Smooth muscle cell (in vitro differentiated cells): Measurements from ENCODE around the gene DHX34. TPM values are rescaled to one million over a fixed set of nuclear protein-coding genes. Genes with fewer than 3 reads are reported as not detected.

Experiments used
- DNase-seq: peaks from one replicate; lab custom pipeline; 2025; ENCODE audit not compliant: unreplicated experiment; lab: John Stamatoyannopoulos, UW
- H2AFZ ChIP-seq: fragments of 200-600 bp; sonication (generic); 2 replicates; pipeline ENCODE4 v1.6.0; 2016; ENCODE audit warnings: antibody characterized with exemption, low read depth, mild to moderate bottlenecking
- H3F3A ChIP-seq: fragments of 200-600 bp; sonication (generic); 2 replicates; pipeline ENCODE4 v1.6.0; 2017; ENCODE audit warnings: antibody characterized with exemption, low read depth
- H3K27ac ChIP-seq: fragments of 200-600 bp; sonication (generic); 2 replicates; pipeline ENCODE4 v1.5.1; 2016; ENCODE audit warnings: low read depth, mild to moderate bottlenecking
- H3K27me3 ChIP-seq: fragments of 200-600 bp; sonication (generic); 2 replicates; pipeline ENCODE4 v1.6.1; 2016; ENCODE audit warnings: low read depth, mild to moderate bottlenecking
- H3K36me3 ChIP-seq: fragments of 200-600 bp; sonication (generic); 2 replicates; pipeline ENCODE4 v1.5.1; 2016; ENCODE audit warnings: low read depth
- H3K4me1 ChIP-seq: fragments of 200-600 bp; sonication (generic); 2 replicates; pipeline ENCODE4 v1.5.1; 2016; ENCODE audit warnings: low read depth
- H3K4me2 ChIP-seq: fragments of 200-600 bp; sonication (generic); 2 replicates; pipeline ENCODE4 v1.6.0; 2016; ENCODE audit warnings: mild to moderate bottlenecking
- H3K4me3 ChIP-seq: fragments of 200-600 bp; sonication (generic); 2 replicates; pipeline ENCODE4 v1.5.1; 2016; ENCODE audit warnings: mild to moderate bottlenecking
- H3K79me2 ChIP-seq: fragments of 200-600 bp; sonication (generic); 2 replicates; pipeline ENCODE4 v1.6.0; 2016; ENCODE audit warnings: low read depth, mild to moderate bottlenecking
- H3K9ac ChIP-seq: fragments of 200-600 bp; sonication (generic); 2 replicates; pipeline ENCODE4 v1.6.0; 2016; ENCODE audit warnings: low read depth
- H3K9me3 ChIP-seq: fragments of 200-600 bp; sonication (generic); replicated peaks from 2 replicates; pipeline ENCODE4 v1.5.1; 2016; ENCODE audit warnings: low read depth
- H4K20me1 ChIP-seq: fragments of 200-600 bp; sonication (generic); 2 replicates; pipeline ENCODE4 v1.6.0; 2016; ENCODE audit warnings: low read depth
- WGBS: methylation state at CpG from one replicate; pipeline ENCODE4 v1.1.7; 2016; ENCODE audit warnings: low lambda C conversion rate; 5-methylcytosine and 5-hydroxymethylcytosine counted together
- polyA plus RNA-seq: library from polyadenylated mRNA; unstranded; fragments of >200 nt; fragmentation: Nextera tagmentation; extraction: Ambion mirVana; gene quantifications from 2 replicates; pipeline ENCODE4 v1.2.1, GENCODE V29; 2016
- total RNA-seq: library from RNA; depleted of rRNA; stranded (reverse); fragments of >200 nt; gene quantifications from 2 replicates; pipeline ENCODE4 v1.2.3, GENCODE V29; 2014
- TF ChIP-seq, protein P1 (sequence below): fragments of 200-600 bp; sonication (generic); IDR thresholded peaks from 2 replicates; pipeline ENCODE4 v1.5.1; 2017; ENCODE audit warnings: borderline replicate concordance, mild to moderate bottlenecking, antibody characterized with exemption; ENCODE audit not compliant: insufficient read depth, poor library complexity, severe bottlenecking

The DHX34 gene
- total and polyA plus RNA-seq, 2 experiments from 2014 or later = 7.1 to 9.8 TPM

DNA sequence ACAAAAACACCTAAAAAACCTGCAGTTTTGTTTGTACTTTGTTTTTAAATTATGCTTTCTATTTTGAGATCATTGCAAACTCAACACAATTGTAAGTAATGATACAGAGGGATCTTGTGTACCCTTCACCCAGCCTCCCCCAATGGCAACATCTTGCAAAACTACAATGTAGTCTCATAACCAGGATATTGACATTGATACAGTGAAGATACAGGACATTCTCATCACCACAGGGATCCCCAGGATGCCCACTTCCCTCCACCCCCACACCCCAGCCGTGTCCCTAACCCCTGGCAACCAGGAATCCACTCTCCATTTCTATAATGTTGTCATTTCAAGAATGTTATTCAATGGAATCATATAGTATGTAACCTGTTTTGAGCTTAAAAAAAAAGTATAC, 27.5 kb upstream of the DHX34 start:
- Histone ChIP-seq H2AFZ (no peak overlapping the region), H3K27ac (no peak overlapping the region), H3K4me2 (no peak overlapping the region), H3K36me3 (no peaks in the 10 kb centered on the region), H3K27me3 (no peaks in the 10 kb centered on the region), H3F3A (no peaks in the 10 kb centered on the region), H3K9me3 (no peaks in the 10 kb centered on the region), H3K9ac (no peak overlapping the region), H4K20me1 (no peaks in the 10 kb centered on the region), H3K4me3 (no peak overlapping the region), H3K79me2 (no peaks in the 10 kb centered on the region), H3K4me1 (no peaks in the 10 kb centered on the region)
- TF ChIP-seq, protein P1, sequence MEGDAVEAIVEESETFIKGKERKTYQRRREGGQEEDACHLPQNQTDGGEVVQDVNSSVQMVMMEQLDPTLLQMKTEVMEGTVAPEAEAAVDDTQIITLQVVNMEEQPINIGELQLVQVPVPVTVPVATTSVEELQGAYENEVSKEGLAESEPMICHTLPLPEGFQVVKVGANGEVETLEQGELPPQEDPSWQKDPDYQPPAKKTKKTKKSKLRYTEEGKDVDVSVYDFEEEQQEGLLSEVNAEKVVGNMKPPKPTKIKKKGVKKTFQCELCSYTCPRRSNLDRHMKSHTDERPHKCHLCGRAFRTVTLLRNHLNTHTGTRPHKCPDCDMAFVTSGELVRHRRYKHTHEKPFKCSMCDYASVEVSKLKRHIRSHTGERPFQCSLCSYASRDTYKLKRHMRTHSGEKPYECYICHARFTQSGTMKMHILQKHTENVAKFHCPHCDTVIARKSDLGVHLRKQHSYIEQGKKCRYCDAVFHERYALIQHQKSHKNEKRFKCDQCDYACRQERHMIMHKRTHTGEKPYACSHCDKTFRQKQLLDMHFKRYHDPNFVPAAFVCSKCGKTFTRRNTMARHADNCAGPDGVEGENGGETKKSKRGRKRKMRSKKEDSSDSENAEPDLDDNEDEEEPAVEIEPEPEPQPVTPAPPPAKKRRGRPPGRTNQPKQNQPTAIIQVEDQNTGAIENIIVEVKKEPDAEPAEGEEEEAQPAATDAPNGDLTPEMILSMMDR = no peak
- DNase-seq = no peak
- 100% methylated on average over 1 of the region's 1 CpG for WGBS

DNA sequence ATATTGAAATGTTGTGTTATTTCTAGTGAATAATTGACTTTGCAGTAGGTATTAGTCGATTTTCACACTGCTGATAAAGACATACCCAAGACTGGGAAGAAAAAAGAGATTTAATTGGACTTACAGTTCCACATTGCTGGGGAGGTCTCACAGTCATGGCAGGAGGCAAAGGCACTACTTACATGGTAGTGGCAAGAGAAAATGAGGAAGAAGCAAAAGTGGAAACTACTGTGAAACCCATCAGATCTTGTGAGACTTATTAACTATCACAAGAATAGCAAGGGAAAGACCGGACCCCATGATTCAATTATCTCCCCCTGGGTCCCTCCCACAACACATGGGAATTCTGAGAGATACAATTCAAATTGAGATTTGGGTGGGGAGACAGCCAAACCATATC, 27.1 kb upstream of the DHX34 start:
- WGBS = 86% methylated on average over 2 of the region's 2 CpGs
- Histone ChIP-seq H3K4me2 (no peak overlapping the region), H3K9ac (no peak overlapping the region), H2AFZ (no peak overlapping the region), H3K27ac (no peak overlapping the region), H3K36me3 (no peaks in the 10 kb centered on the region), H3K79me2 (no peaks in the 10 kb centered on the region), H3K27me3 (no peaks in the 10 kb centered on the region), H3K4me1 (no peaks in the 10 kb centered on the region), H3K4me3 (no peak overlapping the region), H4K20me1 (no peaks in the 10 kb centered on the region), H3F3A (no peaks in the 10 kb centered on the region), H3K9me3 (no peaks in the 10 kb centered on the region)
- TF ChIP-seq, protein P1 = no peak
- DNase-seq = no peak

DNA sequence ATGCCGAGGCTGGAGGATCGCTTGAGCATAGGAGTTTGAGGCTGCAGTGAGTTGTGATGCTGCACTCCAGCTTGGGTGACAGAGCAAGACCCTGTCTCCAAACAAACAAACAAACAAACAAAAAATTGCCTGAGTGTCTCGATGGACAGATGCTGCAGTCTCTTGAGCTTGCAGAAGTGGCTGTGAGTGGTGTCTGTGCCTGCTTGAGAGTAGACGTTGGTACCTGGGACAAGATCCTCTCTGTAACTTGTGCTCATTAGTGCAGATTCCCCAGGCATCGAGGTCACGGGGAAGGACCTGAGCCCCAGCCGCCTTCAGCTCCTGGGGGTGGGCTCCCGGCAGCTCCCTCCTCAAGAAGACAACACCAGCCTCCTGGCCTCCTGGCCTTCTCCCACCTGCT, 25.7 kb upstream of the DHX34 start:
- H3K4me2 ChIP-seq = no peak overlapping the region
- WGBS = 90% methylated on average over 8 of the region's 8 CpGs

DNA sequence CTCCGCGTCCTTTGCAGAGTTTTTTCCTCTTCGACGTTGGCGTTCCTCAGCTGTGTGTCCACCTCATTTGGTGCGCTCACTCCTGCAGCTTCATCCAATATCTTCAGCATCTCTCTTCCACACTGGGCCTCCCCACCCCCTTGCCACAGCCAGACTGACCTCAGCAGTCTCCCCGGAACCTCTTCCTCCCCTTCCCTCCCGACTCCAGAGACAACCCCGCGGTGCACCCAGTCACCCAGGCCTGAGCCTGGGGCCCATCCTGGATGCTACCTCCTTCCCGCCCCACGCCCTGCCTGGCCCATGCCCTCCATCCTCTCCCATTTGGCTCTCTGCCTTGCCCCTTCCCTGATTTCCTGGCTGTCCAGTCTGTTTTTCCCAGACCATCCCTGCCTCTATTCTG, 25.2 kb upstream of the DHX34 start:
- WGBS = 95% methylated on average over 12 of the region's 12 CpGs
- H3K4me1 ChIP-seq = no peaks in the 10 kb centered on the region
- no peaks in the 10 kb centered on the region for H3K36me3 ChIP-seq
- H3K9ac ChIP-seq = no peak overlapping the region
- TF ChIP-seq, protein P1 = no peak
- H3K9me3 ChIP-seq = no peaks in the 10 kb centered on the region
- H3F3A ChIP-seq = no peaks in the 10 kb centered on the region
- no peak overlapping the region for H3K27ac ChIP-seq
- no peaks in the 10 kb centered on the region for H3K27me3 ChIP-seq
- no peak for DNase-seq
- no peaks in the 10 kb centered on the region for H4K20me1 ChIP-seq
- no peak overlapping the region for H2AFZ ChIP-seq
- H3K4me2 ChIP-seq = no peak overlapping the region
- no peaks in the 10 kb centered on the region for H3K79me2 ChIP-seq
- H3K4me3 ChIP-seq = no peak overlapping the region

More for the DNA sequence above, 25.7 kb upstream of the DHX34 start:
- no peak overlapping the region for H2AFZ ChIP-seq
- DNase-seq = no peak
- no peaks in the 10 kb centered on the region for H4K20me1 ChIP-seq
- TF ChIP-seq, protein P1 = no peak
- H3K36me3 ChIP-seq = no peaks in the 10 kb centered on the region
- no peak overlapping the region for H3K4me3 ChIP-seq
- no peak overlapping the region for H3K9ac ChIP-seq
- H3K9me3 ChIP-seq = no peaks in the 10 kb centered on the region
- H3K27me3 ChIP-seq = no peaks in the 10 kb centered on the region
- no peaks in the 10 kb centered on the region for H3K79me2 ChIP-seq
- H3K27ac ChIP-seq = no peak overlapping the region
- H3F3A ChIP-seq = no peaks in the 10 kb centered on the region
- H3K4me1 ChIP-seq = no peaks in the 10 kb centered on the region
